Measurements from ENCODE around the gene BBS1.

DNA sequence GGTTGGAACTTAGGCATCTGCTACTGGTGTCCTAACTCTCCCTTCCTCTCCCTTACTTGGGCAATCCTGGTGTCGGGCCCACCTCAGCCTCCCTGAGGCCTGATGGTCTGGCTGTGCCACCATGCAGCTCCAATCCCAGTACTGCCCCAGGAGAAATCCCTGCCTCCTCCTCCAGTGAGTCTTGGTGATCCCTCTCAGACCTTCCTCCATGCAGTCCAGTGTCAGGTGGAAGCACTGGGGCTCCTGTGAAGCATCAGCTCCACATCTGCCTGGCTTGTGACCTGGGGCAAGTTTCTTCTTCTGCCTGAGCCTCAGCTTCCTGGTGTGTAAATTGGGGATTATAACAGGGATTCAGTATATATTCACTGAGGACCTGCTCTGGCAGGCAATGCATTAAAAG, 45.5 kb upstream of the BBS1 start:
- TF ChIP-seq CTCF (conservative IDR thresholded peaks at IDR 0.05) (no peak), ZFX (IDR thresholded peaks at IDR 0.05) (no peak)

All from C4-2B (cell line).